Liver (tissue), 9 donors: ENCODE results near the gene NRG2. TPM values are rescaled to one million over a fixed set of nuclear protein-coding genes. Genes with fewer than 3 reads are reported as not detected.

Source experiments
- DNase-seq: peaks from one replicate; pipeline ENCODE4 v3.0.0-alpha.2; 2017; ENCODE audit warnings: low spot score
- H3K27ac ChIP-seq, 2 donors: one replicate each; pipeline ENCODE4 v1.7.0; 2013; ENCODE audit warnings: inconsistent platforms in 2 of 2, low read length in 2 of 2, control low read depth in 1 of 2, low read depth in 1 of 2, mild to moderate bottlenecking in 1 of 2
- H3K27me3 ChIP-seq, 4 donors: one replicate each; pipeline versions ENCODE4 v1.6.1 to v1.7.0; 2013; ENCODE audit warnings: low read length in 3 of 4, inconsistent platforms in 1 of 4, mild to moderate bottlenecking in 1 of 4, moderate library complexity in 1 of 4; ENCODE audit not compliant: control insufficient read depth in 4 of 4, insufficient read depth in 4 of 4
- H3K36me3 ChIP-seq, 4 donors: one replicate each; pipeline versions ENCODE4 v1.6.1 to v1.7.0; 2013; ENCODE audit warnings: low read length in 3 of 4, mild to moderate bottlenecking in 3 of 4, low read depth in 1 of 4, moderate library complexity in 1 of 4; ENCODE audit not compliant: control insufficient read depth in 4 of 4, insufficient read depth in 3 of 4
- H3K4me1 ChIP-seq, 4 donors: one replicate each; pipeline versions ENCODE4 v1.6.1 to v1.7.0; 2013; ENCODE audit warnings: low read length in 3 of 4, mild to moderate bottlenecking in 3 of 4, moderate library complexity in 1 of 4; ENCODE audit not compliant: control insufficient read depth in 4 of 4, insufficient read depth in 4 of 4
- H3K4me3 ChIP-seq, 3 donors: one replicate each; pipeline versions ENCODE4 v1.6.1 to v1.7.0; 2013; ENCODE audit warnings: low read length in 3 of 3, control low read depth in 1 of 3, low read depth in 1 of 3, mild to moderate bottlenecking in 1 of 3
- H3K9ac ChIP-seq, 2 donors: one replicate each; pipeline ENCODE4 v1.7.0; 2013; ENCODE audit warnings: low read length in 2 of 2, mild to moderate bottlenecking in 2 of 2, moderate library complexity in 2 of 2, control low read depth in 1 of 2, low read depth in 1 of 2
- H3K9me3 ChIP-seq, 4 donors: one replicate each; pipeline versions ENCODE4 v1.6.1 to v1.7.0; 2013; ENCODE audit warnings: low read length in 3 of 4; ENCODE audit not compliant: control insufficient read depth in 4 of 4
- ATF3 ChIP-seq: IDR thresholded peaks from 2 replicates; pipeline ENCODE4 v1.6.1; 2016; ENCODE audit warnings: antibody characterized with exemption
- EGR1 ChIP-seq, 2 donors: IDR thresholded peaks; 2 replicates each; pipeline ENCODE4 v1.6.1; 2016 to 2018; ENCODE audit warnings: antibody characterized with exemption in 2 of 2, low read depth in 2 of 2
- FOXA1 ChIP-seq: IDR thresholded peaks from 2 replicates; pipeline ENCODE4 v1.6.1; 2016; ENCODE audit warnings: antibody characterized with exemption
- FOXA2 ChIP-seq: IDR thresholded peaks from 2 replicates; pipeline ENCODE4 v1.6.1; 2016; ENCODE audit warnings: antibody characterized with exemption
- GABPA ChIP-seq, 2 donors: IDR thresholded peaks in 1 of 2; conservative IDR thresholded peaks in 1 of 2; 2 replicates each; pipeline ENCODE4 v1.6.1; 2016; ENCODE audit warnings: antibody characterized with exemption in 2 of 2, mild to moderate bottlenecking in 1 of 2, moderate library complexity in 1 of 2
- HNF4A ChIP-seq, 2 donors: conservative IDR thresholded peaks; 2 replicates each; pipeline ENCODE4 v1.6.1; 2016; ENCODE audit warnings: antibody characterized with exemption in 2 of 2, mild to moderate bottlenecking in 2 of 2
- HNF4G ChIP-seq: IDR thresholded peaks from 2 replicates; pipeline ENCODE4 v1.6.1; 2016; ENCODE audit warnings: antibody characterized with exemption
- JUND ChIP-seq, 2 donors: IDR thresholded peaks; 2 replicates each; pipeline ENCODE4 v1.6.1; 2016; ENCODE audit warnings: antibody characterized with exemption in 2 of 2
- NR2F2 ChIP-seq: IDR thresholded peaks from 2 replicates; pipeline ENCODE4 v1.6.1; 2016; ENCODE audit warnings: antibody characterized with exemption
- RAD21 ChIP-seq, 2 donors: IDR thresholded peaks; 2 replicates each; pipeline ENCODE4 v1.6.1; 2016; ENCODE audit warnings: antibody characterized with exemption in 2 of 2, mild to moderate bottlenecking in 2 of 2
- REST ChIP-seq: IDR thresholded peaks from 2 replicates; pipeline ENCODE4 v1.6.1; 2016; ENCODE audit warnings: antibody characterized with exemption, mild to moderate bottlenecking
- RXRA ChIP-seq, 2 donors: IDR thresholded peaks; 2 replicates each; pipeline ENCODE4 v1.6.1; 2017 to 2018; ENCODE audit warnings: antibody characterized with exemption in 2 of 2, mild to moderate bottlenecking in 1 of 2
- SP1 ChIP-seq: IDR thresholded peaks from 2 replicates; pipeline ENCODE4 v1.6.1; 2018; ENCODE audit warnings: antibody characterized with exemption, mild to moderate bottlenecking
- TAF1 ChIP-seq: conservative IDR thresholded peaks from 2 replicates; pipeline ENCODE4 v1.6.1; 2016; ENCODE audit warnings: antibody characterized with exemption, mild to moderate bottlenecking
- YY1 ChIP-seq: IDR thresholded peaks from 2 replicates; pipeline ENCODE4 v1.6.1; 2016; ENCODE audit warnings: antibody characterized with exemption, mild to moderate bottlenecking
- ZBTB33 ChIP-seq: IDR thresholded peaks from 2 replicates; pipeline ENCODE4 v1.6.1; 2016; ENCODE audit warnings: antibody characterized with exemption
- WGBS: extraction: QIAGEN DNeasy Blood & Tissue Kit; methylation state at CpG from one replicate; pipeline ENCODE4 v1.1.7; 2013; 5-methylcytosine and 5-hydroxymethylcytosine counted together
- polyA plus RNA-seq, 2 donors: library from polyadenylated mRNA; stranded (reverse) in 1 of 2; unstranded in 1 of 2; fragments of 200-250 nt in 1 of 2; fragments of >200 nt in 1 of 2; fragmentation: Nextera tagmentation in 1 of 2; extraction: Ambion mirVana in 1 of 2; gene quantifications; one replicate each; pipeline versions ENCODE4 v1.2.1 to v1.2.3, GENCODE V29; 2013 to 2015
- total RNA-seq, 2 donors: library from RNA; depleted of rRNA; stranded (reverse); fragments of >200 nt; gene quantifications; one replicate each; pipeline ENCODE4 v1.2.3, GENCODE V29; 2014
- TF ChIP-seq, protein P1 (sequence below): fragments of 150-350 bp; IDR thresholded peaks from 2 replicates; pipeline ENCODE4 v1.5.1; 2017; ENCODE audit warnings: improper control_type of control experiment, low read depth, low read length; ENCODE audit not compliant: missing input control
- TF ChIP-seq, protein P2 (sequence below): IDR thresholded peaks from 2 replicates; pipeline ENCODE4 v1.6.1; 2016; ENCODE audit warnings: antibody characterized with exemption
- donor health status: healthy.
- donor health status: healthy.
- donor health status: healthy.
- donor health status: healthy.
- donor health status: healthy.

Gene NRG2
- total and polyA plus RNA-seq, 4 donors: 0.07 to 0.08 TPM; not detected in 2

DNA sequence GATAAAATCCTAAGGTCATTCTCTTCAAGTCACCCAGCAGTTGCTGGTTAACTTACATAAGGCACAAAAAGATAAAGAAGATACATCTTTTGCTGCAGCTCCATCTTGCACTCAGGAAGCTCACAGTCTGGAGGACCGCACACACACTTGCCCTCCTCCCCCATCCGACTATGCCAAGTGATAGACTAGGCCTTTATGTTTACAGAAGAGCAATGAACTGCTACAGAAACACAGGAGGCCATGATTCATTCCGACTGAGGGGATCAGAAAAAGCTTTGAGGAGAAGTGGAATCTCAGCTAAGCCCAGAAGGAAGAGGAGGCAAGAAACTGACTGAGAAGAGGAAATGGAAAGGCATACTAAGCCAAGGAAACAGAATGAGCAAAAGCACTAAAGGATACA, 17.4 kb downstream of the NRG2 start:
- WGBS: 75% methylated on average over 3 of the region's 3 CpGs
- Histone ChIP-seq H3K27me3 (no peaks in the 10 kb centered on the region), H3K9me3 (no peaks in the 10 kb centered on the region), H3K36me3 (no peaks in the 10 kb centered on the region), H3K9ac (no peak overlapping the region), H3K27ac (no peak overlapping the region), H3K4me3 (no peak overlapping the region), H3K4me1 (peaks cover 0 to 5% (median under 1%) of the 10 kb centered on the region in 4 donors)
- TF ChIP-seq FOXA1 (no peak), FOXA2 (no peak), HNF4G (no peak), YY1 (no peak), ZBTB33 (no peak), TAF1 (no peak), EGR1 (IDR thresholded peaks at IDR 0.05; ENCODE audit: low read depth in 2 of 2) (no peak), ATF3 (no peak), SP1 (no peak), HNF4A (conservative IDR thresholded peaks at IDR 0.05) (no peak), REST (no peak), JUND (IDR thresholded peaks at IDR 0.05) (no peak), GABPA (IDR thresholded peaks at IDR 0.05 in 1 of 2, conservative IDR thresholded peaks at IDR 0.05 in 1 of 2) (no peak), RXRA (IDR thresholded peaks at IDR 0.05) (no peak), NR2F2 (no peak)
- TF ChIP-seq, protein P1, sequence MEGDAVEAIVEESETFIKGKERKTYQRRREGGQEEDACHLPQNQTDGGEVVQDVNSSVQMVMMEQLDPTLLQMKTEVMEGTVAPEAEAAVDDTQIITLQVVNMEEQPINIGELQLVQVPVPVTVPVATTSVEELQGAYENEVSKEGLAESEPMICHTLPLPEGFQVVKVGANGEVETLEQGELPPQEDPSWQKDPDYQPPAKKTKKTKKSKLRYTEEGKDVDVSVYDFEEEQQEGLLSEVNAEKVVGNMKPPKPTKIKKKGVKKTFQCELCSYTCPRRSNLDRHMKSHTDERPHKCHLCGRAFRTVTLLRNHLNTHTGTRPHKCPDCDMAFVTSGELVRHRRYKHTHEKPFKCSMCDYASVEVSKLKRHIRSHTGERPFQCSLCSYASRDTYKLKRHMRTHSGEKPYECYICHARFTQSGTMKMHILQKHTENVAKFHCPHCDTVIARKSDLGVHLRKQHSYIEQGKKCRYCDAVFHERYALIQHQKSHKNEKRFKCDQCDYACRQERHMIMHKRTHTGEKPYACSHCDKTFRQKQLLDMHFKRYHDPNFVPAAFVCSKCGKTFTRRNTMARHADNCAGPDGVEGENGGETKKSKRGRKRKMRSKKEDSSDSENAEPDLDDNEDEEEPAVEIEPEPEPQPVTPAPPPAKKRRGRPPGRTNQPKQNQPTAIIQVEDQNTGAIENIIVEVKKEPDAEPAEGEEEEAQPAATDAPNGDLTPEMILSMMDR: no peak
- TF ChIP-seq, protein P2, sequence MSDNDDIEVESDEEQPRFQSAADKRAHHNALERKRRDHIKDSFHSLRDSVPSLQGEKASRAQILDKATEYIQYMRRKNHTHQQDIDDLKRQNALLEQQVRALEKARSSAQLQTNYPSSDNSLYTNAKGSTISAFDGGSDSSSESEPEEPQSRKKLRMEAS: no peak
- no peak for DNase-seq

- Histone ChIP-seq H3K4me3 (no peak overlapping the region), H3K9me3 (no peaks in the 10 kb centered on the region), H3K36me3 (no peaks in the 10 kb centered on the region), H3K27ac (no peak overlapping the region), H3K4me1 (peaks cover 0 to 4% (median 0%) of the 10 kb centered on the region in 4 donors), H3K9ac (no peak overlapping the region), H3K27me3 (no peaks in the 10 kb centered on the region)
- DNase-seq: no peak
- 25% methylated on average over 1 of the region's 1 CpG for whole genome bisulfite sequencing
- TF ChIP-seq NR2F2 (no peak), SP1 (no peak), RAD21 (IDR thresholded peaks at IDR 0.05) (no peak), REST (no peak), JUND (IDR thresholded peaks at IDR 0.05) (no peak)
- TF ChIP-seq, protein P1: no peak
Measured at GRCh38 chr5:140024928-140025327, 18.2 kb downstream of the NRG2 start.
